ENCODE data around the gene SLCO2B1.

SLCO2B1 gene

GRCh38 chr11:75208446-75208845 lies 57.5 kb downstream of the SLCO2B1 start:
- H3K4me1 ChIP-seq (ENCODE audit: control insufficient read depth, insufficient read depth, low read length): peaks cover 12% of the 10 kb centered on the region
- no peak overlapping the region for H3K9ac ChIP-seq (ENCODE audit: low read length)
- H3K27me3 ChIP-seq (replicated peaks; ENCODE audit: control insufficient read depth, insufficient read depth, low read length): peaks cover 66% of the 10 kb centered on the region
- H3K9me3 ChIP-seq (ENCODE audit: control insufficient read depth, low read length): peaks cover 6% of the 10 kb centered on the region
- H3K4me3 ChIP-seq (ENCODE audit: low read length): no peak overlapping the region
- no peaks in the 10 kb centered on the region for H3K36me3 ChIP-seq (ENCODE audit: control insufficient read depth, insufficient read depth, low read length, severe bottlenecking)
- DNase-seq (ENCODE audit: low read depth): no peak

GRCh38 chr11:75212411-75212810 lies 61.5 kb downstream of the SLCO2B1 start:
- Histone ChIP-seq H3K4me3 (ENCODE audit: low read length) (no peak overlapping the region), H3K4me1 (ENCODE audit: control insufficient read depth, insufficient read depth, low read length) (no peaks in the 10 kb centered on the region), H3K36me3 (ENCODE audit: control insufficient read depth, insufficient read depth, low read length, severe bottlenecking) (no peaks in the 10 kb centered on the region), H3K27me3 (replicated peaks; ENCODE audit: control insufficient read depth, insufficient read depth, low read length) (peaks cover 51% of the 10 kb centered on the region), H3K9me3 (ENCODE audit: control insufficient read depth, low read length) (peaks cover 6% of the 10 kb centered on the region), H3K9ac (ENCODE audit: low read length) (no peak overlapping the region)
- DNase-seq (ENCODE audit: low read depth): no peak

GRCh38 chr11:75214411-75214821 lies 63.5 kb downstream of the SLCO2B1 start:
- peak; percentile 76 for DNase-seq (ENCODE audit: low read depth)
- peaks cover 37% of the 10 kb centered on the region for H3K27me3 ChIP-seq (replicated peaks; ENCODE audit: control insufficient read depth, insufficient read depth, low read length)
- H3K4me3 ChIP-seq (ENCODE audit: low read length): no peak overlapping the region
- no peaks in the 10 kb centered on the region for H3K36me3 ChIP-seq (ENCODE audit: control insufficient read depth, insufficient read depth, low read length, severe bottlenecking)
- no peak overlapping the region for H3K9ac ChIP-seq (ENCODE audit: low read length)
- H3K9me3 ChIP-seq (ENCODE audit: control insufficient read depth, low read length): peaks cover 6% of the 10 kb centered on the region
- no peaks in the 10 kb centered on the region for H3K4me1 ChIP-seq (ENCODE audit: control insufficient read depth, insufficient read depth, low read length)

DNA sequence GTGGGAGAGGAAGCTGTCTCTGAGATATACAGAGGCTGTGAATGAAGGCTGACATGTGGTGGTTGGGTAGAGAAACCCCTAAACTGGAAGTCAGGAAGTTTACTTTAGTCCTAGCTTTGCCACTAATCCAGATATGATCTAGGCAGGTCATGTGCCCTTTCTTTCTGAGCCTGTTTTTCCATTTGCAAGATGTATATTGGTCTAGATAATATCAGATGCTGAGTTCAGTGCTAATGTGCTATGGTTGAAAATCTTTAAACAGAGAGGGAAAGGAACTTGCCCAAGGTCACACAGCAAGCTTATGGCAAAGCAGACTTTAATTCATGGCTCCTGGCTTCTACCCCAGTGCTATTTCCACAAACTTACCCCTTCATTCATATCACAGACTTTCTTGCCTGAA lies 63.9 kb downstream of the SLCO2B1 start:
- H3K9ac ChIP-seq (ENCODE audit: low read length): no peak overlapping the region
- H3K36me3 ChIP-seq (ENCODE audit: control insufficient read depth, insufficient read depth, low read length, severe bottlenecking): no peaks in the 10 kb centered on the region
- no peak overlapping the region for H3K4me3 ChIP-seq (ENCODE audit: low read length)
- H3K4me1 ChIP-seq (ENCODE audit: control insufficient read depth, insufficient read depth, low read length): no peaks in the 10 kb centered on the region
- DNase-seq (ENCODE audit: low read depth): no peak
- H3K9me3 ChIP-seq (ENCODE audit: control insufficient read depth, low read length): peaks cover 6% of the 10 kb centered on the region
- peaks cover 33% of the 10 kb centered on the region for H3K27me3 ChIP-seq (replicated peaks; ENCODE audit: control insufficient read depth, insufficient read depth, low read length)

DNA sequence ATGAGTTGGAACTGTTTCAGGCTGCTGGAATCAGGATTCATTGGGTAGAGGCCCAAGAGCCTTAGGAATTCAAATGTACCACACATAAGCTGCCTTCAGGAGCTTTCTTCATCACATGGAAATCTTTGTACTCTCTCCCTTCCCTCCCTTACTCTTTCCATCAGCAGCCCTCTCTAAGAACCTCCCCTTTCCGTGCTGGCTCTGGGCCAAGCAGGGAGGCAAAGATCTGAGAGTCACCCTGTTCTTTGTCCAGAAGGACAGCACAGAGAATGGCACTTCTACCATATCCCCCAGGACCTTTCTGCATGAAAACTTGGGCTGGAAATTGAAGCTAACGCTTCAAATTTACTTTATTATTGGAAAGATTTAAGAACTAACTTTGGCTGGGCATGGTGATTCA lies 69.0 kb downstream of the SLCO2B1 start:
- Histone ChIP-seq H3K4me1 (ENCODE audit: control insufficient read depth, insufficient read depth, low read length) (no peaks in the 10 kb centered on the region), H3K4me3 (ENCODE audit: low read length) (no peak overlapping the region), H3K36me3 (ENCODE audit: control insufficient read depth, insufficient read depth, low read length, severe bottlenecking) (no peaks in the 10 kb centered on the region), H3K27me3 (replicated peaks; ENCODE audit: control insufficient read depth, insufficient read depth, low read length) (peaks cover 21% of the 10 kb centered on the region), H3K9me3 (ENCODE audit: control insufficient read depth, low read length) (no peaks in the 10 kb centered on the region), H3K9ac (ENCODE audit: low read length) (no peak overlapping the region)
- no peak for DNase-seq (ENCODE audit: low read depth)

- H3K4me1 ChIP-seq (ENCODE audit: control insufficient read depth, insufficient read depth, low read length): no peaks in the 10 kb centered on the region
- no peaks in the 10 kb centered on the region for H3K9me3 ChIP-seq (ENCODE audit: control insufficient read depth, low read length)
- H3K27me3 ChIP-seq (replicated peaks; ENCODE audit: control insufficient read depth, insufficient read depth, low read length): peaks cover 33% of the 10 kb centered on the region
- no peaks in the 10 kb centered on the region for H3K36me3 ChIP-seq (ENCODE audit: control insufficient read depth, insufficient read depth, low read length, severe bottlenecking)
- no peak overlapping the region for H3K4me3 ChIP-seq (ENCODE audit: low read length)
- DNase-seq (ENCODE audit: low read depth): no peak
- no peak overlapping the region for H3K9ac ChIP-seq (ENCODE audit: low read length)
Measured at GRCh38 chr11:75223954-75224643, 73.2 kb downstream of the SLCO2B1 start.

- DNase-seq (ENCODE audit: low read depth): no peak
- H3K4me3 ChIP-seq (ENCODE audit: low read length): no peak overlapping the region
- no peaks in the 10 kb centered on the region for H3K36me3 ChIP-seq (ENCODE audit: control insufficient read depth, insufficient read depth, low read length, severe bottlenecking)
Measured at GRCh38 chr11:75225794-75226193, 74.9 kb downstream of the SLCO2B1 start.

DNA sequence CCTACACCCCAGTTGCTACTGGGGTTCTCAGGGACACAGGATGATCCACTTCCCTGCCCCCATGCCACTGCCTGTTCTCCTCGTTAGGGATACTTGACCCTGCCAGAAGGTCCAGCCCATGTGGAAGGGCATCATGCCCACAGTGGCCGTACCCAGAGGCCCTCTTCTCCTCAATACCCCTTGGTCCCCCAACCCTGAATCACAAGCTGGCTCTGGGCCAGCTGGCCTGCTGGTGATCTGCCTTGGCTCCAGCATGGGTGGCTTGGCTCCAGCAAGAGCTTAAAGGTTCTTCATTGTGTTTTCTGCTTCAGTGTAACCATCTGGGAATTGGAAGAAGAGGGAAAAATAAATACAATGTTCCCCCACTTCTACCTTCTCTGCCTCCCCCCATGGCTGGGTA lies 78.6 kb downstream of the SLCO2B1 start:
- no peaks in the 10 kb centered on the region for H3K36me3 ChIP-seq (ENCODE audit: control insufficient read depth, insufficient read depth, low read length, severe bottlenecking)
- no peak overlapping the region for H3K4me3 ChIP-seq (ENCODE audit: low read length)
- no peaks in the 10 kb centered on the region for H3K9me3 ChIP-seq (ENCODE audit: control insufficient read depth, low read length)
- H3K27me3 ChIP-seq (replicated peaks; ENCODE audit: control insufficient read depth, insufficient read depth, low read length): peaks cover 49% of the 10 kb centered on the region
- no peak overlapping the region for H3K9ac ChIP-seq (ENCODE audit: low read length)
- H3K4me1 ChIP-seq (ENCODE audit: control insufficient read depth, insufficient read depth, low read length): no peaks in the 10 kb centered on the region
- no peak for DNase-seq (ENCODE audit: low read depth)

More at GRCh38 chr11:75225794-75226193, 74.9 kb downstream of the SLCO2B1 start:
- no peak overlapping the region for H3K9ac ChIP-seq (ENCODE audit: low read length)
- H3K27me3 ChIP-seq (replicated peaks; ENCODE audit: control insufficient read depth, insufficient read depth, low read length): peaks cover 36% of the 10 kb centered on the region
- no peaks in the 10 kb centered on the region for H3K9me3 ChIP-seq (ENCODE audit: control insufficient read depth, low read length)
- H3K4me1 ChIP-seq (ENCODE audit: control insufficient read depth, insufficient read depth, low read length): no peaks in the 10 kb centered on the region

DNA sequence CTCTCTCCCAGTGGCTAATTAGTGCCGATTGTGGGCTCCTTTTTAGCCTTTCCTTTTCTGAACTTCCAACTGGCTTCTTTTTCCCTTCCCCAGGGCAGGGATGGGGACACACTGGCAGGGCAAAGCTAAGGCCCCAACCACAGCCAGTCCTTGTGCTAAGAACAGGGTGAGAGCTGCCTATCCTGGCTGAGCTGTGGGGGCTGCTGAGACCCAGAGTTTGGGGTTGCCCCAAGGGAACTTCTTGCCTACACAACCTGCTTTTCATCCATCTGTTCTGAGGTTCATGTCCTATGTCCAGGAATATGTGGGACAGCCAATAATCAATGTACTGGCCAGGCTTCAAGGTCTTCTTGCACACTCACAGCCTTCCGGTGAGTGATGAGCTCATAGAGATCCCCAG lies 79.7 kb downstream of the SLCO2B1 start:
- H3K4me1 ChIP-seq (ENCODE audit: control insufficient read depth, insufficient read depth, low read length): no peaks in the 10 kb centered on the region
- DNase-seq (ENCODE audit: low read depth): no peak

GRCh38 chr11:75233754-75234172 lies 82.9 kb downstream of the SLCO2B1 start:
- H3K4me1 ChIP-seq (ENCODE audit: control insufficient read depth, insufficient read depth, low read length): no peaks in the 10 kb centered on the region
- H3K9me3 ChIP-seq (ENCODE audit: control insufficient read depth, low read length): no peaks in the 10 kb centered on the region
- H3K27me3 ChIP-seq (replicated peaks; ENCODE audit: control insufficient read depth, insufficient read depth, low read length): peaks cover 41% of the 10 kb centered on the region
- no peak overlapping the region for H3K9ac ChIP-seq (ENCODE audit: low read length)
- H3K36me3 ChIP-seq (ENCODE audit: control insufficient read depth, insufficient read depth, low read length, severe bottlenecking): no peaks in the 10 kb centered on the region
- DNase-seq (ENCODE audit: low read depth): peak; percentile 69
- H3K4me3 ChIP-seq (ENCODE audit: low read length): no peak overlapping the region

More for the DNA sequence above, 79.7 kb downstream of the SLCO2B1 start:
- Histone ChIP-seq H3K9me3 (ENCODE audit: control insufficient read depth, low read length) (no peaks in the 10 kb centered on the region), H3K9ac (ENCODE audit: low read length) (no peak overlapping the region), H3K36me3 (ENCODE audit: control insufficient read depth, insufficient read depth, low read length, severe bottlenecking) (no peaks in the 10 kb centered on the region), H3K4me3 (ENCODE audit: low read length) (no peak overlapping the region), H3K27me3 (replicated peaks; ENCODE audit: control insufficient read depth, insufficient read depth, low read length) (peaks cover 46% of the 10 kb centered on the region)

DNA sequence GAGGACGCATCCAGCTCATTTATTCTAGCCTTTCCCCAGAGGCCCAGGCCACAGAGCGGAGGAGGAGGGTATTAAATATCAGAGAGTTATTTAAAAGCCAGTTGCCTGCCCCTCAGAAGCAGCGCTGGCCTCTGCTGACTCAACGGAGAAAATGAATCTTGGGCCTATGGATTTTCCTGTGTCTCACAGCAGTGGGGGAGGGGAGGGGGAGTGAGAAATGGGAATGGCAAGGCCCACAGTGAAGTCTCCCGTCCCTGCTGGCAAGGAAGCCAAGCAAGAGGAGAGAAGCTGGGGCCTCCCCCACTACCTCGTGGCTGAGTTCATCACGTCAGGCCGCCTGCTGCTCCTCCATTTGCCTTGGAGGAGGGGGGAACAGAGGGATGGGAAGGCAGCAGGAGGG lies 85.2 kb downstream of the SLCO2B1 start:
- H3K36me3 ChIP-seq (ENCODE audit: control insufficient read depth, insufficient read depth, low read length, severe bottlenecking): no peaks in the 10 kb centered on the region
- peaks cover 41% of the 10 kb centered on the region for H3K27me3 ChIP-seq (replicated peaks; ENCODE audit: control insufficient read depth, insufficient read depth, low read length)
- no peaks in the 10 kb centered on the region for H3K4me1 ChIP-seq (ENCODE audit: control insufficient read depth, insufficient read depth, low read length)
- H3K9ac ChIP-seq (ENCODE audit: low read length): no peak overlapping the region
- no peaks in the 10 kb centered on the region for H3K9me3 ChIP-seq (ENCODE audit: control insufficient read depth, low read length)
- no peak for DNase-seq (ENCODE audit: low read depth)
- no peak overlapping the region for H3K4me3 ChIP-seq (ENCODE audit: low read length)

- no peak for DNase-seq (ENCODE audit: low read depth)
- Histone ChIP-seq H3K4me1 (ENCODE audit: control insufficient read depth, insufficient read depth, low read length) (no peaks in the 10 kb centered on the region), H3K4me3 (ENCODE audit: low read length) (no peak overlapping the region), H3K27me3 (replicated peaks; ENCODE audit: control insufficient read depth, insufficient read depth, low read length) (peaks cover 31% of the 10 kb centered on the region), H3K9me3 (ENCODE audit: control insufficient read depth, low read length) (no peaks in the 10 kb centered on the region), H3K9ac (ENCODE audit: low read length) (no peak overlapping the region), H3K36me3 (ENCODE audit: control insufficient read depth, insufficient read depth, low read length, severe bottlenecking) (no peaks in the 10 kb centered on the region)
Measured at GRCh38 chr11:75237050-75237449, 86.1 kb downstream of the SLCO2B1 start.
